HCT116 (cell line): ENCODE measurements around the gene SERPINE3.

ENCODE experiments used
- EGR1 ChIP-seq: IDR thresholded peaks from 2 replicates; pipeline ENCODE4 v1.6.1; 2012; ENCODE audit warnings: low read depth
- EZH2phosphoT487 ChIP-seq: fragments of 200-600 bp; IDR thresholded peaks from 2 replicates; pipeline ENCODE4 v1.6.1; 2018; ENCODE audit warnings: antibody characterized with exemption, borderline replicate concordance
- MAX ChIP-seq: IDR thresholded peaks from 2 replicates; pipeline ENCODE4 v1.6.1; 2012
- POLR2AphosphoS5 ChIP-seq: IDR thresholded peaks from 2 replicates; pipeline ENCODE4 v1.6.1; 2011; ENCODE audit warnings: mild to moderate bottlenecking, low read depth, low read length, moderate library complexity
- SIN3A ChIP-seq: IDR thresholded peaks from 2 replicates; pipeline ENCODE4 v1.6.1; 2012; ENCODE audit warnings: low read depth
- TF ChIP-seq, protein P1 (sequence below): IDR thresholded peaks from 2 replicates; pipeline ENCODE4 v1.6.1; 2012; ENCODE audit warnings: low read depth

DNA sequence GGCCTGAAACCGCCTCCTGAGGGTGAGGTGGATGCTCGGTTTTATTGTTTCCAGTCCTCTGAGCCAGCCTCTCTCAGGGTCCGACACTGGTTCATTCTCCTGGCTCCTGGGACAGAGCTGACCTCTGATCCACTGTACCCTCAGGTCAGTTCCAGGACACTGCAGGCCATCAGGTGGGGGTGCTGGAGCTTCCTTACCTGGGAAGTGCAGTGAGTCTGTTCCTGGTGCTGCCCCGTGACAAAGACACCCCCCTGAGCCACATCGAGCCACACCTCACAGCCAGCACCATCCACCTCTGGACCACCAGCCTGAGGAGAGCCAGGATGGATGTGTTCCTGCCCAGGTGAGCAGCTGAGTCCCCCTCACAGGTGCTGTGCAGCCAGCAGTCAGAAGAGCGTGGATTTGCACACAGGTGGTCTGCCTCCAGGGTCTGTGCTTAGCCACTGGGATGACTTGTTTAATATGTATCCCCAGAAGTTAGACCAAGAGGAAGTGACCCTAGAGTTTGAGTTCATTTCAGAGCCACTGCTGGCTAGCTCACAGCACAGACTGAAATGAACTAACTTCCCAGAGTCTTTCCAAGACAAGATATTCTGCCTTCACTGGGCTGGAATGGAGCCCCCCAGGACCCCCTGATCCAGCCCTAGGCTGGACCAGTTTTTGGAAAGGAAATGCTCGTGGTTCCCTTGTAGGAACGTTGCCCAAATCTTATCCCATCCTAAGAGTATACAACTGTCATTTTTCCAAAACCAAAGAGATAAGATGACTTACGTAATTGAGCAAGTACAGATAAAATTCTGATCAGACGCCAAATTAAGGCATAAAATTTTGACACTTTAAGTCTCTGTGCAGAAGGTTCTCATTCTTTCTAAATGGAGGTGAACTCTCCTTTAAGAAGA is 8.8 kb downstream of the SERPINE3 start:
- TF ChIP-seq, protein P1, sequence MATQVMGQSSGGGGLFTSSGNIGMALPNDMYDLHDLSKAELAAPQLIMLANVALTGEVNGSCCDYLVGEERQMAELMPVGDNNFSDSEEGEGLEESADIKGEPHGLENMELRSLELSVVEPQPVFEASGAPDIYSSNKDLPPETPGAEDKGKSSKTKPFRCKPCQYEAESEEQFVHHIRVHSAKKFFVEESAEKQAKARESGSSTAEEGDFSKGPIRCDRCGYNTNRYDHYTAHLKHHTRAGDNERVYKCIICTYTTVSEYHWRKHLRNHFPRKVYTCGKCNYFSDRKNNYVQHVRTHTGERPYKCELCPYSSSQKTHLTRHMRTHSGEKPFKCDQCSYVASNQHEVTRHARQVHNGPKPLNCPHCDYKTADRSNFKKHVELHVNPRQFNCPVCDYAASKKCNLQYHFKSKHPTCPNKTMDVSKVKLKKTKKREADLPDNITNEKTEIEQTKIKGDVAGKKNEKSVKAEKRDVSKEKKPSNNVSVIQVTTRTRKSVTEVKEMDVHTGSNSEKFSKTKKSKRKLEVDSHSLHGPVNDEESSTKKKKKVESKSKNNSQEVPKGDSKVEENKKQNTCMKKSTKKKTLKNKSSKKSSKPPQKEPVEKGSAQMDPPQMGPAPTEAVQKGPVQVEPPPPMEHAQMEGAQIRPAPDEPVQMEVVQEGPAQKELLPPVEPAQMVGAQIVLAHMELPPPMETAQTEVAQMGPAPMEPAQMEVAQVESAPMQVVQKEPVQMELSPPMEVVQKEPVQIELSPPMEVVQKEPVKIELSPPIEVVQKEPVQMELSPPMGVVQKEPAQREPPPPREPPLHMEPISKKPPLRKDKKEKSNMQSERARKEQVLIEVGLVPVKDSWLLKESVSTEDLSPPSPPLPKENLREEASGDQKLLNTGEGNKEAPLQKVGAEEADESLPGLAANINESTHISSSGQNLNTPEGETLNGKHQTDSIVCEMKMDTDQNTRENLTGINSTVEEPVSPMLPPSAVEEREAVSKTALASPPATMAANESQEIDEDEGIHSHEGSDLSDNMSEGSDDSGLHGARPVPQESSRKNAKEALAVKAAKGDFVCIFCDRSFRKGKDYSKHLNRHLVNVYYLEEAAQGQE = no peak
- TF ChIP-seq EGR1 (no peak), SIN3A (no peak), MAX (no peak), EZH2phosphoT487 (no peak), POLR2AphosphoS5 (no peak)
